ENCODE results near the gene PEPD.

Gene PEPD

GRCh38 chr19:33472691-33473652 is 48.6 kb downstream of the PEPD start:
- no peak for DNase-seq (ENCODE audit: low read depth)

- DNase-seq (ENCODE audit: low read depth): no peak
Observed at GRCh38 chr19:33472226-33472625, 49.4 kb downstream of the PEPD start.

GRCh38 chr19:33471111-33471996 is 50.2 kb downstream of the PEPD start:
- no peak for DNase-seq (ENCODE audit: low read depth)

GRCh38 chr19:33470686-33471085 is 50.9 kb downstream of the PEPD start:
- no peak for DNase-seq (ENCODE audit: low read depth)

- no peak for DNase-seq (ENCODE audit: low read depth)
Observed at GRCh38 chr19:33470040-33470330, 51.6 kb downstream of the PEPD start.

GRCh38 chr19:33469171-33470039 is 52.2 kb downstream of the PEPD start:
- no peak for DNase-seq (ENCODE audit: low read depth)

GRCh38 chr19:33468361-33469170 is 53.0 kb downstream of the PEPD start:
- no peak for DNase-seq (ENCODE audit: low read depth)

- DNase-seq (ENCODE audit: low read depth): no peak
Observed at GRCh38 chr19:33467851-33468250, 53.7 kb downstream of the PEPD start.

- DNase-seq (ENCODE audit: low read depth): no peak
Observed at GRCh38 chr19:33465834-33466233, 55.8 kb downstream of the PEPD start.

GRCh38 chr19:33465371-33465770 is 56.2 kb downstream of the PEPD start:
- DNase-seq (ENCODE audit: low read depth): no peak

GRCh38 chr19:33464733-33465115 is 56.9 kb downstream of the PEPD start:
- no peak for DNase-seq (ENCODE audit: low read depth)

- no peak for DNase-seq (ENCODE audit: low read depth)
Observed at GRCh38 chr19:33464010-33464732, 57.4 kb downstream of the PEPD start.

GRCh38 chr19:33463199-33463598 is 58.4 kb downstream of the PEPD start:
- DNase-seq (ENCODE audit: low read depth): no peak

- DNase-seq (ENCODE audit: low read depth): no peak
Observed at GRCh38 chr19:33462112-33462791, 59.3 kb downstream of the PEPD start.

GRCh38 chr19:33461256-33462111 is 60.1 kb downstream of the PEPD start:
- no peak for DNase-seq (ENCODE audit: low read depth)

- DNase-seq (ENCODE audit: low read depth): no peak
Observed at GRCh38 chr19:33460221-33460908, 61.2 kb downstream of the PEPD start.

- no peak for DNase-seq (ENCODE audit: low read depth)
Observed at GRCh38 chr19:33459222-33460090, 62.1 kb downstream of the PEPD start.
